ENCODE results near the gene TRIP12.

Gene TRIP12

GRCh38 chr2:229740279-229740678, 181.5 kb downstream of the TRIP12 start:
- H3K4me3 ChIP-seq (ENCODE audit: low read depth, low read length), result no peak overlapping the region
- in situ Hi-C loops (cut with HindIII; ENCODE audit: low sequenced_read_pairs), result no loop called here
- TF ChIP-seq CTCF (IDR thresholded peaks at IDR 0.05; ENCODE audit: low read depth, low read length), result no peak

GRCh38 chr2:229738024-229738625, 183.7 kb downstream of the TRIP12 start:
- H3K4me3 ChIP-seq (ENCODE audit: low read depth, low read length), result no peak overlapping the region
- DNase-seq (ENCODE audit: low read depth, low spot score), result no peak
- in situ Hi-C loops (cut with HindIII; ENCODE audit: low sequenced_read_pairs), result no loop called here
- TF ChIP-seq CTCF (IDR thresholded peaks at IDR 0.05; ENCODE audit: low read depth, low read length), result no peak

More at GRCh38 chr2:229740279-229740678, 181.5 kb downstream of the TRIP12 start:
- DNase-seq (ENCODE audit: low read depth, low spot score), result no peak

- DNase-seq (ENCODE audit: low read depth, low spot score), result no peak
- TF ChIP-seq CTCF (IDR thresholded peaks at IDR 0.05; ENCODE audit: low read depth, low read length), result no peak
- H3K4me3 ChIP-seq (ENCODE audit: low read depth, low read length), result no peak overlapping the region
- in situ Hi-C loops (cut with HindIII; ENCODE audit: low sequenced_read_pairs), result no loop called here
These were observed 187.4 kb downstream of the TRIP12 start for GRCh38 chr2:229734410-229734809.

GRCh38 chr2:229733611-229734245, 188.1 kb downstream of the TRIP12 start:
- TF ChIP-seq CTCF (IDR thresholded peaks at IDR 0.05; ENCODE audit: low read depth, low read length), result no peak
- in situ Hi-C loops (cut with HindIII; ENCODE audit: low sequenced_read_pairs), result no loop called here
- no peak for DNase-seq (ENCODE audit: low read depth, low spot score)
- no peak overlapping the region for H3K4me3 ChIP-seq (ENCODE audit: low read depth, low read length)

- DNase-seq (ENCODE audit: low read depth, low spot score), result no peak
- in situ Hi-C loops (cut with HindIII; ENCODE audit: low sequenced_read_pairs), result no loop called here
- H3K4me3 ChIP-seq (ENCODE audit: low read depth, low read length), result no peak overlapping the region
- no peak for TF ChIP-seq CTCF (IDR thresholded peaks at IDR 0.05; ENCODE audit: low read depth, low read length)
These were observed 188.9 kb downstream of the TRIP12 start for GRCh38 chr2:229732897-229733296.

GRCh38 chr2:229731916-229732315, 189.9 kb downstream of the TRIP12 start:
- H3K4me3 ChIP-seq (ENCODE audit: low read depth, low read length), result no peak overlapping the region
- DNase-seq (ENCODE audit: low read depth, low spot score), result peak; percentile 69
- in situ Hi-C loops (cut with HindIII; ENCODE audit: low sequenced_read_pairs), result no loop called here
- no peak for TF ChIP-seq CTCF (IDR thresholded peaks at IDR 0.05; ENCODE audit: low read depth, low read length)

All from astrocyte of the spinal cord (primary cell).